DMS114 treated with DMSO at 0.1 percent for 48 hours (cell line): ENCODE data around the gene MAP3K7.

Experiments
- DNase-seq: peaks from one replicate; lab custom pipeline; 2025; ENCODE audit not compliant: unreplicated experiment; lab: John Stamatoyannopoulos, UW

The MAP3K7 gene

DNA sequence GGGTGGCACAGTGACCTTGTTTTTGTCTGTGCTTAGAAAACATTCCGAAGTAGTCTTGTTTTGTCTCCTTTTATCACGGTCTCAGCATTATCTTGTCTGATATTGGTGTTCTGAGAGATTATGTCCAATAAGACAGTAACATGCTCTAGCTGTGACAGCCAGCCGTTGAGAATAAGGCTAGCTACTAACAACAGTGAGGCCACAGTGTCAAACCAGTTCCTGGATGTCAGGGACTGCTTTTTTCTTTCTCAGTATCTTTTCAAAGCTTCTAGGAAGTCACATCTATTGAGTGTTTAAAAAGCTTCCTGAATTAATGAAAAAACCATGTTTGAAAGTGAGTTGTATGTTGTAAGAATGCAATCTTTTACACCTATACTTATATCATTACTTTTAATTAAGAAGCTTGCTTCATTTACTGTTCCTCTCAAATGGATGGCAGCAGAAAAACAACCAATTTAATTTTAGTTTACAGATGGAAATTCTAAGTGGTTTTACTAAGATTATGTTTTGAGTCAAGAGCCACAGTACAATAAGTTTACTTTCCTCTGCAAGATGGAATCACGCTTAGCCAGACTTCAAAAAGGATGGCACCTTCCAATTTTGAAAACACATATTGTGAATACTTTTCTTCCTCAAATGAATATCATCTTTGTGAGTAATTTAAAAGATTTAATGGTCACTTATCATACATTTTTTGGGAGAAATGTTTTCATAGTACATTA lies 53.1 kb downstream of the MAP3K7 start:
- no peak for DNase-seq

DNA sequence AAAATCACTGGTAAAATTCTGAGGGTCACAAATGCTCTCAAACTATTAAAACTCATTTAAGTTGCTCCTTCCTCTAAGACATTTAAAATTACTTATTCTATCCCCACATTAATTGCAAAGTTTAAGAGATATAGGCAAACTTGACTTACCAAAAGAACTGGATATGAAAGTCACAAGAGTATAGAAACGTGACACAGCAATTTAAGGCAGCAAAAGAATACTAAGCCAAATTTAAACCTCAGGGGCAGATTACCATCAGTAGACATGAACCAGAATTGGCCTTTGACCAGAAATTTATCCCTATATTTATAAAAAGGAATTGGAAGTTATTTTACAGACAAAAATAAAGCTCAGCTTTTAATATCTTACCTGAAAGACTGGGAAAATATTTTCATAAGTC lies 56.0 kb downstream of the MAP3K7 start:
- DNase-seq, result no peak

DNA sequence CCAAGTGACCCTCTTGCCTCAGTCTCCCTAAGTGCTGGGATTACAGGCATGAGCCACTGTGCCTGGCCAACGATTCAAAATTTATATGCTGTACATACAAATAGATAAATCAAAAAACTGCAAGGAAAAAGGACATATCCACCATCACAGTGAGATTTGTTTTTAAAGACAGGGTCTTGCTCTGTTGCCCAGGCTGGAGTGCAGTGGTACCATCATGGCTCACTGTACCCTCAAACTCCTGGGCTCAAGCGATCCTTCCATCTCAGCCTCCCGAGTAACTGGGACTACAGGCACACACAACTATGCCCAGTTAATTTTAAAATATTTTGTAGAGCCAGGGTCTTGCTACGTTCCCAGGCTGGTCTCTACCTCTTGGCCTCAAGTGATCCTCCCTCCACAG lies 61.5 kb downstream of the MAP3K7 start:
- no peak for DNase-seq

DNA sequence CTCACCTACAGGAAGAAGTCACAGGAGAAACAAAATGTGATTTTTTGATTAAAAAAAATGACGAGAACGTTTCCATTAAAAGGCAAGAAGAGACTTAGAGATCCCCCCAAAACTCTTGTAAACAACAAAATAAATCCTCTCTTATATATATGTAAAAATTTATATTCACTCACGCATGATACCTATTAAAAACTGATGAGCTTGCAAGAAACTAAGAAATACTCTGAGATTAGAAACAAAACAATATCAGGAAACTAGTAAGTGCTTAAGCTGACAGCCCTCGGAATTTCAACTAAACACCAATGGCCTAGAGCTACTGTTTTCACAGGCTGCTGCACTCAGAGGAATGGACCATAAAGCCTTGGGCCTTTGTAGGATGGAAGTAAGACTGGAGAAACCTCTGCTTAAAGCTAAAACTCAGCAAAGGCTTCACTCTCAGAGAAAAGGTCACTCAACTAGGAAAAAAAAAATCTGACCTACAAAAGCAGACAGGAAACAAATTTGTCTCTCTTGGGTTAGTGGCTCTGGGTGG lies 63.0 kb downstream of the MAP3K7 start:
- DNase-seq, result no peak

DNA sequence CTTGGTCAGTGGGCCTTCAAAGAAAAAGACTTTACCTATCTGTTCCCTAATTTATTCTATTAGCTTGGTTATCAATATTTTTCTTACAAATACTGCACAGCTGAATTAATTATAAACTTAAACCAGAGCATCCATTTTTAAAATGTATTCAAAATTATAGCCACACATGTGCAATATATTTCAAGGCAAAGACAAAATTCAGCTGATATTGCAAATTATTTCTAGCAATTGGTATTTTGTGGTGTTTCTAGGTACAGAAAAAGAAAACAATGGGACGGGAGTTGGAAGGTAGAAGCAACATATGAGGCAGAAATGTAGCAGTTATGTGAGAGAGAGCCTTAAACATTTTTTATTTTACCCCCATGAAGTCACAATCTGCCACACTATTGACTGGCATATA lies 64.9 kb downstream of the MAP3K7 start:
- no peak for DNase-seq

DNA sequence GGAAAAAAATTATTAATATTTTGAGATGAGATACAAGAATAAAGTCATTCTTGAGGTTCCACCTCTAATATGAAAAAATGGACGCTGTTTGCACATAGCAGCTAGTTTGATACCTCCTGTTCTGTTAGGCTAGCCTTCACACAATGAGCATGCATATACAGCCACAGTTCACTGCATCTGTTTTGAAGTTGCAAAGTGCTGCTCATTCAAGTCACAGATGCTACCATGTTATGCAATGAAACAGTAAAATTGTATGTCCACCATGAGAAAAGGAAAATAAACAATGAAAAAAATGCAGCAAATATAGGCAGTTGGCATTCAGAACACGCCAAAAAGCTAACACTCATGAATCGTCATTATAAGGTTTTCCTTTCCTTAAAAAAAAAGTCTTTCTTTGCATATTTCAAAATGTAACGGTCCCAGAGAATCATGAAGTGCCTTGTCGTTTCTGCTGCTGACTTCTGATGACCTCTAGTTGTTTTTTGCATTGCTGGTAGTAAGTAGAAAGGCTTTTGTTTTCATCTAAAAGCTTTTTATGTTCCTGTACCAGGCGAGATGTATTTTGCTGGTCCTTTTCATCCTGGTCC lies 70.7 kb downstream of the MAP3K7 start:
- no peak for DNase-seq

DNA sequence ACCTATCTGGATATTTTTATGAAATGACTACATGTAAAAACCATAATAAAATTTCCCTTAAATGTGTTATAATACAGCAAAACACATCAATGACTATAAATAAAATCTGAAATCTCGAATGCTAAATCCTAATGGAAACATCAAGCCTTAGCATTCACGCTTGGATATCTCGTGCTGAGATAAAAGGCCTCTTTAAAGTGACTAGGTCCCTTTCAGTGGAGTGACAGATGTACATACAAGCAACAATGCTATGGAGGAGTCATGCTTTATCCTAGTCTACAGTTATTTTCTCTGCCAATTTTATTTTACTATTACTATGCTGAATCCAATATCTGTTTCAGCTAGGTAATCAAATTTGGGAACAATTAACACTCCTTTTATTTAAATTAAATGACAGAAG lies 72.4 kb downstream of the MAP3K7 start:
- no peak for DNase-seq

DNA sequence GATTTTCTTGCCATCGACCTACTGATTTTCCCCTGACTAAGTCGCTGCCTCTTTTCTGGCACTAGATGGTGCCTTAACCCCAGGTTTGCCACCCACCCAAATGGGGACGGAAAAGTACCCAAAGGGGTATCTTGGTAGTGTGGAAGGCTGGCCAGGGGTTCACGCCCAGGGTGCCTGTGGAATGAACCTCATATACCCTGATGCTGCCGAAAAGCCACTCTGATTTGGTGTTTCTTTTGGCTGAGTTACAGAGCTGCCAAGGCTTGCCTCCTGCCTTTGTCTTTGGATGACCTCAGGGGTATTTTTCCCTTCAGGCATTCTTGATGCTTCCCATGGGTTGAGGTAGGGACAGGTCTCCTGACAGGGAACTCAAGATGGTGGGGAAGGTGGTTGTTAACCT lies 78.1 kb downstream of the MAP3K7 start:
- DNase-seq, result no peak

DNA sequence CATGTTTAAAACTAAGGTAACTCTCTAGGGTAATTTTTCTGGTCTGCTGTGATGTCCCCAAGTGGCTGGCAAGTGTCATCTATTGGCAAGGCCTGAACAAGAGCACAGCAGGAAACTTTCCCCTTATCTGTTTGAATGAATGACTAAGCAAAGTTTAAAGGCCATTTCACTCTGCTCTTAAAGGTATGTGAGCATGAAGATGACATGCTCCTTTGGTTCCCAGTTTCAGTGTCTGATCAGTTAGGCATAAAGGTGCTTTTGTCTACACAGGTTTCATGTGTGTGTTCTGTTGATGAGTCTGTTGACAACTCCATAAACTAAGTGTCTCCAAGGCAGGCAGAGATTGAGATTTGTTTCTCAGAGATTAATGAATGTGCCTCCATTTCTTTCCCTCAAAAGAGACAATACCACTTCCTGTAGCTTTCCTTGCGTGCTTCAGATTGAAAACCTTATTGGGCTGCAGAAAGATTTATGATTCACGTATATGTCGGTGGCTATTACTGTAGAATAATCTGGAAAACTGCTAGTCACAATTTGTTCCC lies 83.9 kb downstream of the MAP3K7 start:
- no peak for DNase-seq

DNA sequence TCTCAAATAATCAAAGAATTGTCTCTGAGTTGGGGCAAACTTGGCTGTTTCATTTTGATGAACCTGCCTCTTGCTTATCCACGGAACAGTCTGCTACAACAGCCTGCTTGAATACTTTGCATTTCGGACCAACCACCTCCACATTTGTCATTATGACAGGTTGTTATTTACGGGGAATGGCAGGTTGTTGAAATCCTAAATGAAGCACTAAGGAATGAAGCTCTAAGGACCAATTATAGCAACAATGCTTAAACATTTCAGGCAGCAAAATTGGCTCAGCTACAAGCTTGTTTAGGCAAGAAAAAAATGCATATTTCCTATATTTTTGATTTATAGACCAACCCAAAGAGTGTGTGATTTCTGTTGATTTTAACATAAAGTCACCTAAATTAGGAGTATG lies 84.5 kb downstream of the MAP3K7 start:
- no peak for DNase-seq

DNA sequence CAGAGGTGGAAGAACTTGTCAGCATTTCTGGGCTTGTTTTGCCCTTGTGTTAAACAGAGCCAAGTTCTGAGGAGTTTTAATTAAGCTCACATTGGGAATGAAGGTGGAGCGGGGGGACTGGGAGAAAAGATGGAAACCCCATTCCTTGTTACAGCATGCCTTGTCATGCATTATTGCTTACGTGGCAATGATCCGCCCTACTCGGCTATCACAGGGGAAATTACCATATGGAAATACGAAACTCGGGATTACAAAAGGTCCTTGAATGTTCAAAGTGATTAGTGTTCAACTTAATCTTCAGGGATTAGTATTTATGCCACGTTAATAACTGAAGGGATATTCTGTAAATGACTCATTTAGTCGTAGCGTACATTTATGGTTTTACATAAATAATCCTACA lies 86.4 kb downstream of the MAP3K7 start:
- no peak for DNase-seq

DNA sequence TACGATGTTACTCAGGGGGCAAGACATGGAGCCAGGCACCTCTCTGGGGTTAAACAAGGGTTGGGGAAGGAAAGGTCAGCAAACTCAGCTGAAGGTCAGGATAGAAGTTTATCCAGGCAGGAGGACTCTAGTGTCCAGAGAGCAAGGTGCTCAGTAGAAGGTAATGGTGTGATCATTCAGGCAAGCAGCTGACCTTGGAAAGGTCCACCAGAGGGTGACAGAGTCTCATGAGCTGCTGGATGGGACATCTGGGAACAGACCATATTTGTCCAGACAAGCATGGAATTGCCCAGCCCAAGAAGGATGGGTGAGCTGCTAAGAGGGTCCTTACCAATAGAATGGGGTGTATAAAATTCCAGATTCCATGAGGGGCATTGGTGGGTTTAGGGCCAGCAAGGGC lies 89.5 kb downstream of the MAP3K7 start:
- DNase-seq, result no peak

DNA sequence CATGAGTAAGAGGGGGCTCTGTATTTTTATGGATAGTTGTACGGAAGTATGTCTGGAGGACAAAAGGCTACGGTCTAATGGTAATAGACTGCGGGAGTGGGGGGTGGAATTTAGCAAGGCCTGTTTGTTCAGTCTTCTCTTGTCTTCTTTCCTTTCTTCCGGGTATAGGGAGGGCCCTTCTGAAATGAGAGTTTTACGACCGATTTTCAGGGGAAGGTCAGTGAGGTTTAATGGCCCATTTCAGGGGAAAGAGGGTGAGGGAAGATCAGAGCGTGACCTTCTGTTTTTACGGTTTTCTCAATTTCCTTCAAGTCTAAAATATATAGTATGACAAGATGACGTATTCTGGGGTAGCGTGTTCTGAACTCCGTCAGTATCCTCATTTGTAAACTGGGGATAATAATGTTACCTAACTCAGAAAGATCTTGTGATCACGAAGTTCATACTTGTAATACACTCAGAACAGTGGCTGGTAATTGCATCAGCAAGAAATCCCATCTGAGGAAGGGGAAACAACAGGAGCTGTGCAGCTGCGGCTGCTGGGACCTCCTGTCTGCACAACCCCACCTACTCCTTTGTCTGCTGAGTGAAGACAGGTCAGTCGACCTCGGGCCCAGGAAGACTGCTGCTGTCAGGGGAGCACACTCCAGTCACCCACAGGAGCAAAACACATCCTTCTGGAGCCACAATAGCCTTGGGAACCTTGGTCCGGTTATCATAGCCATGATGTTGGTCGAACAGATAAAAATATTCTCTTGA lies 90.4 kb downstream of the MAP3K7 start:
- no peak for DNase-seq

DNA sequence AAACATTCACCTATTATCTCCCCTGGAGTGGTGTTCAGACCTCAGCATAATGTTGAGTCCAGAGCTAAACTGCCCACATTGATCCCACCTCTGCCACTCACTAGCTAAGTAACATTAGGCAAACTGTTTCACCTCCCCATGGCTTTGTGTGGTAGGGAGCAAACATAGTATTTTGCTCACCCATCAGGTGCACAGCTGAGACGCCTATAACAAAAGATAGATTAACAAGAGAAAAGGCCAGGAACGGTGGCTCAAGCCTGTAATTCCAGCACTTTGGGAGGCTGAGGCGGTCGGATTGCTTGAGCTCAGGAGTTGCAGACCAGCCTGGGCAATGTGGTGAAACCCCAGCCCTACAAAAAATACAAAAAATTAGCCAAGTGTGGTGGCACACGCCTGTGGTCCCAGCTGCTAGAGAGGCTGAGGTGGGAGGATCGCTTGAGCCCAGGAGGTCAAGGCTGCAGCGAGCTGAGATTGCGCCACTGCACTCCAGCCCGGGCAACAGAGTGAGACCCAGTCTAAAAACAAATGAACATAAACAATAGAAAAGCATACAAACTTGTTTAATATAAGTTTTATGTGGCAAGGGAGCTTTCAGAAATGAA lies 91.6 kb downstream of the MAP3K7 start:
- DNase-seq, result no peak

DNA sequence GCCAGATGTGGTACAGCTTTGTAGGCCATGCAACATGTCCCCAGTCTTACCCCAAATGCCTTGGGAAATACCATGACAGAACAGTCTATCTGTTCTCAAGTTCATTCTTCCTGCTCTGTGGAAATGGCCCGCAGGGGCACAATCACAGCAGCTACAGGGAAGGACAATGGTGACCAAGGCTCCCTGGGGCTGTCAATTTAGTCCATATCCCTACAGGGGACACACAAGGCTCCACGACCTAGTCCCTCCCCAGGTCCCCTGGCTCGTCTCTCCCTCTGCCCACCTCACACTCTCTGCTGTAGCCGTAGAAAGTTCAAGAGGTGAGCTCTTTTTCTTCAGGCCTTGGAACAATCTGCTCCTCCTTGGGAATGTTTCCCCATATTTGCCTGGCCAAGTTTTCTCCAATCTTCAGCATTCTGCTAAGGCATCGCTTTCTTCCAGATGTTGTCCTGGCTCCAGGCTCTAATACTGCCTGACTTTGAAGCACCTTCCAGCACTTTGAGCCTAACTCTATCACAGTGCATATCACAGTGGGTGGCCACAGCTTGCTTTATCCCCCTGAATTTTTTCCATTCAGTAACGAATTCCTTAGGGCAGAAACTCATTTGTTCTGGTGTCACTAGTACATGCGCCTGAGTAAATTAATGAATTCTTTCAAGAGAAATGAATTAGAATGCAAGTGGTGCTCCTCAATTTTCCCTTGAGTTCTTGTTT lies 92.6 kb downstream of the MAP3K7 start:
- no peak for DNase-seq

DNA sequence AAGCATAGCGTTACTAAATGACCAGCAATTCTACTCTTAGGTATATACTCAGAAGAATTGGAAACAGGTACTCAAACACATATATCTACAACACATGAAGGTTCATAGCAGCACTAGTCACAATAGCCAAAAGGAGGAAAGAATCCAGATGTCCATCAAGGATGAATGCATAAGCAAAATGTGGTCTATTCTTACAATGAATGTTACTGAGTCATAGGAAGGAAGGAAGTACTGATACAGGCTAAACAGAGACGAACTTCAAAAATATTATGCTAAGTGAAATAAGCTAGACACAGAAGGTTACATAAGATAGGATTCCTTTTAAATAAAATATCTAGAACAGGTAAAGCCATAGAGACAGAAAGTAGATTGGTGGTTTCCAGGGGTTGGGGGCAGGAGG lies 93.5 kb downstream of the MAP3K7 start:
- no peak for DNase-seq

DNA sequence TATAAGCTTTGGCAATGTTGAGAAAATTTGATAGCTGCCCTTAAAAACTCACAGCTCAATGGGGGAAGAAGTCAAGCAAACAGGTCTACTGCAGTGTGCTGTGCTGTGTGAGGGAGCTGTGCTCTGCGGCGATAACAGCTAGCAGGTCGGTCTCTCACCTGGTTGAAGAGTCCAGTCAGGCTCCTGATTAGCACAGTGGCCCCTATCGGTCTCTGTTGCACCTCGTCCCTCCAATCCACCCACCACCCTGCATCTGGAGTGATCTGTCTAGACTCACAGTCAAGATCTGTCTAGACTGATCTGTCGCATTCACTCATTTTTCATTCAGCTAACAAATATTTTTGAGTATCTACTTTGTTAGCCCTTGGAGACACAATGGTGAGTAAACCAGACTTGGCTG lies 94.1 kb downstream of the MAP3K7 start:
- DNase-seq, result no peak

DNA sequence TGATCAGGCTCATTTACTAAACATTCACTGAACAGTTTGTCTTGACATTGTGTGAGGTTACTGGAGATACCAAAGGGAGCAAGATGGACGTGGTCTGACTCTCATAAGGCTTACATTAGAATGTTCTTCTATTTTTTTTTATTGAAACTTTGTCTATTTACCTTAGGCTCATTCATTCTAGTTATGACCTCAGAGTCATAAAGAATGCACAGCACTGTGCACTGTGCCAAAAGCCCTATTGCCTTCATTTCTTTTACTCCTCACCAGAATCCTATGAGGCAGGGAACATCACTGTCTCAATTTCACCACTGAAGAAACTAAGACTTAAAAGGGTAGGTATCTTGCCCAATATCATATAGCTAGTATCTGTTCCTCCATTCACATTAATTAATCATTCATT lies 94.5 kb downstream of the MAP3K7 start:
- no peak for DNase-seq

DNA sequence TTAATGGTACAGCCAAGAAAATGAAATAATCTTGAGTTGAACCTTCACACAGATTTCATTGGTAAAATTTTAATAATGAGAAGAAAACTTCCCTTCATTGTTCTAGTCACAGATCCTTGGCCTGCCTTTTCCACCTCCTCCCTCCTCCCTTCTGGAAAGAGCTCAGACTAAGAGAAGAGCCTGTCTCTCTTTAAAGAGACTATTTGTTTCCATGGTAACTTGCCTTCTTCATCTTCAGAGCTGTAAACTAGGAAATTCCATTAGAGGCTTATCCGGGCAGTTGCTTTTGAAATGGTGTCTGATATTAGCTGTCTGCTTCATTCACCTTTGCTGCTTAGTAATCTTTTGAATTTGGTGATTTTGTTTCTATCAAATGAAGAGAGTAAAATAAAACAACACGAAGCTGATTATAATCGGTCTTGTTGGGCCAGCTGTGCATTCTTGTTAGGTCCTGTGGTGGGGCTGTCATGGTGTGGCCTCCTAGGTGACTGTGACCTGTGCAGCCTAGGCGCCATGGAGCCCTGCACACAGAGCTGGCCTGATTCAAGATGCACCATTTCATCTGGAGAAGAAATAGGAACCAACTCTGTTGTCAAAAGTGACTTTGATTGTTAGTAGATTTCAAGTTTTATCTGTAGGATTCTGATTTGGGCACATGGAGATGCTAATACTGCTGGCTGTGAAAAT lies 96.7 kb downstream of the MAP3K7 start:
- DNase-seq, result no peak

DNA sequence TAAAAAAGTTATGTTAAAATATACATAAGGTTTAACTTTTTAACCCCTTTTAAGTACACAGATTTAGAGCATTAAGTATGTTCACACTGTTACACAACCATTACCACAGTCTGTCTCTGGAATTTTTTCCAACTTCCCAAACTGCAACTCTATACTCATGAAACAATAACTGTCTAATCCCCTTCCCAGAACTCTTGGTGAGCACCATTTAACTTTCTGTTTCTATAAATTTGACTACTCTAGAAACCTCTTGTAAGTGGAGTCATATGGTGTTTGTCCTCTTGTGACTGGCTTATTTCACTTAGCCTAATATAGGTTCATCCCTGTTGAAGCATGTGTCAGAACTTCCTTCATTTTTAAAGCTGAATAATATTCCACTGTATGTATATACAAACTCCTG lies 98.1 kb downstream of the MAP3K7 start:
- DNase-seq, result no peak
